Body of pancreas (tissue), 4 donors: ENCODE data around the gene AGPAT3. TPM values are rescaled to one million over a fixed set of nuclear protein-coding genes. Genes with fewer than 3 reads are reported as not detected.

ENCODE experiments used
- ATAC-seq: fragments of 150-250 bp; one replicate; pipeline ENCODE4 v1.9.1; 2016
- DNase-seq, 4 donors: peaks; one replicate each; pipeline ENCODE4 v3.0.0-alpha.2; 2019
- H3K27ac ChIP-seq, 4 donors: fragments of 200-600 bp; sonication (generic); 1 replicate in 3 of 4; 2 replicates in 1 of 4; pipeline versions ENCODE4 v1.5.1 to v1.6.1; 2016 to 2019; ENCODE audit warnings: mild to moderate bottlenecking in 1 of 4, mixed read lengths in 1 of 4, moderate library complexity in 1 of 4
- H3K27me3 ChIP-seq, 2 donors: fragments of 200-600 bp; sonication (generic); one replicate each; pipeline ENCODE4 v1.6.0; 2016; ENCODE audit warnings: mild to moderate bottlenecking in 1 of 2
- H3K36me3 ChIP-seq, 2 donors: fragments of 200-600 bp; sonication (generic); replicated peaks in 1 of 2; 2 replicates each; pipeline ENCODE4 v1.5.1; 2016; ENCODE audit warnings: low read depth in 2 of 2; ENCODE audit not compliant: insufficient read depth in 1 of 2
- H3K4me1 ChIP-seq: fragments of 200-600 bp; sonication (generic); one replicate; pipeline ENCODE4 v1.6.0; 2016
- H3K4me3 ChIP-seq, 2 donors: fragments of 200-600 bp; sonication (generic); 1 replicate in 1 of 2; 2 replicates in 1 of 2; pipeline ENCODE4 v1.5.1; 2016 to 2019
- H3K9me3 ChIP-seq, 3 donors: fragments of 200-600 bp; sonication (generic); 1 replicate in 2 of 3; 2 replicates in 1 of 3; pipeline ENCODE4 v1.5.1; 2016
- POLR2A ChIP-seq, 3 donors: fragments of 450-650 bp; IDR thresholded peaks; one replicate each; pipeline ENCODE4 v1.6.1; 2016; ENCODE audit warnings: antibody characterized with exemption in 3 of 3, mild to moderate bottlenecking in 2 of 3
- WGBS, 2 donors: methylation state at CpG; one replicate each; pipeline ENCODE4 v1.1.5; 2017; 5-methylcytosine and 5-hydroxymethylcytosine counted together
- intact Hi-C: fragments of 100-400 bp; cut with DNase I; formaldehyde crosslinking; loops from one replicate; pipeline ENCODE4 v1.15.1; 2023
- total RNA-seq, 2 donors: library from RNA; depleted of rRNA; stranded (reverse); fragments of >200 nt; gene quantifications; one replicate each; pipeline ENCODE4 v1.1.0, GENCODE V29; 2016
- TF ChIP-seq, protein P1 (sequence below), 7 experiments: fragments of 450-650 bp in 4 of 7; fragments of 200-600 bp in 3 of 7; sonication (generic) in 3 of 7; IDR thresholded peaks; one replicate each; pipeline ENCODE4 v1.5.1; 2016 to 2019; ENCODE audit warnings: antibody characterized with exemption in 7 of 7

AGPAT3 gene
- total RNA-seq, 2 donors from 2014 or later: 21.8 to 39.2 TPM

DNA sequence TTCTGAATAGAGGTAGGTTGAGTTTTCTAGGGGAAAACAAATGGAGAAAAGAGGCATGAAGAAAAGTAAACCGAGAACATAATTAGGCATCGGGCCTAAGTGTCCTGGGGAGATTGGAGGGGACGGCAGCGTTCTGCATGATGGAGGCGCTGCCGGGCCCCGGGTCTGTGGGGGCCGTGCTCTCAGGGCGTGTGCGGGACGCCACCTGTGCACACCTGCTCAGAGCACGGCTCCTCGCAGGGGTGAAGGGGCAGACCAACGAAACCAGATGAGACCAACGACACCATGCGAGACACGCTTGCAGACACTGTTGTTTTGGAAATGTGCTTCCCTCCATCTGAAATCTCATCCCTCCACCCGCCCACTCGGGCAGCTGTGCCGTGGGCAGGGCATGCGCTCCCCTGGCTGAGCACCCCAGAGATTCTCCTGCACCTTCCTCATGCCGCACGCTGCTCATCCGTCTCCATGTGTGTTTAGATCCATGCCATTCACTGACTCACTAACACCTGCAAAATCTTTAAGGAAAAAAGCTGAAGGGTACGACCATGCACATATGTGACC lies 118.9 kb downstream of the AGPAT3 start:
- no peaks in the 10 kb centered on the region for H3K4me1 ChIP-seq
- DNase-seq (no peak), ATAC-seq (no peak)
- H3K9me3 ChIP-seq: no peaks in the 10 kb centered on the region
- 91 to 93% methylated on average over 22 of the region's 25 CpGs for WGBS, 2 donors
- no peak overlapping the region for H3K27ac ChIP-seq
- H3K36me3 ChIP-seq: peaks cover 6 to 8% of the 10 kb centered on the region in 2 donors
- no peaks in the 10 kb centered on the region for H3K27me3 ChIP-seq
- no peak overlapping the region for H3K4me3 ChIP-seq
- no peak for TF ChIP-seq POLR2A (IDR thresholded peaks at IDR 0.05)
- TF ChIP-seq, protein P1, sequence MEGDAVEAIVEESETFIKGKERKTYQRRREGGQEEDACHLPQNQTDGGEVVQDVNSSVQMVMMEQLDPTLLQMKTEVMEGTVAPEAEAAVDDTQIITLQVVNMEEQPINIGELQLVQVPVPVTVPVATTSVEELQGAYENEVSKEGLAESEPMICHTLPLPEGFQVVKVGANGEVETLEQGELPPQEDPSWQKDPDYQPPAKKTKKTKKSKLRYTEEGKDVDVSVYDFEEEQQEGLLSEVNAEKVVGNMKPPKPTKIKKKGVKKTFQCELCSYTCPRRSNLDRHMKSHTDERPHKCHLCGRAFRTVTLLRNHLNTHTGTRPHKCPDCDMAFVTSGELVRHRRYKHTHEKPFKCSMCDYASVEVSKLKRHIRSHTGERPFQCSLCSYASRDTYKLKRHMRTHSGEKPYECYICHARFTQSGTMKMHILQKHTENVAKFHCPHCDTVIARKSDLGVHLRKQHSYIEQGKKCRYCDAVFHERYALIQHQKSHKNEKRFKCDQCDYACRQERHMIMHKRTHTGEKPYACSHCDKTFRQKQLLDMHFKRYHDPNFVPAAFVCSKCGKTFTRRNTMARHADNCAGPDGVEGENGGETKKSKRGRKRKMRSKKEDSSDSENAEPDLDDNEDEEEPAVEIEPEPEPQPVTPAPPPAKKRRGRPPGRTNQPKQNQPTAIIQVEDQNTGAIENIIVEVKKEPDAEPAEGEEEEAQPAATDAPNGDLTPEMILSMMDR (IDR thresholded peaks at IDR 0.05): no peak
- intact Hi-C loops: no loop called here

DNA sequence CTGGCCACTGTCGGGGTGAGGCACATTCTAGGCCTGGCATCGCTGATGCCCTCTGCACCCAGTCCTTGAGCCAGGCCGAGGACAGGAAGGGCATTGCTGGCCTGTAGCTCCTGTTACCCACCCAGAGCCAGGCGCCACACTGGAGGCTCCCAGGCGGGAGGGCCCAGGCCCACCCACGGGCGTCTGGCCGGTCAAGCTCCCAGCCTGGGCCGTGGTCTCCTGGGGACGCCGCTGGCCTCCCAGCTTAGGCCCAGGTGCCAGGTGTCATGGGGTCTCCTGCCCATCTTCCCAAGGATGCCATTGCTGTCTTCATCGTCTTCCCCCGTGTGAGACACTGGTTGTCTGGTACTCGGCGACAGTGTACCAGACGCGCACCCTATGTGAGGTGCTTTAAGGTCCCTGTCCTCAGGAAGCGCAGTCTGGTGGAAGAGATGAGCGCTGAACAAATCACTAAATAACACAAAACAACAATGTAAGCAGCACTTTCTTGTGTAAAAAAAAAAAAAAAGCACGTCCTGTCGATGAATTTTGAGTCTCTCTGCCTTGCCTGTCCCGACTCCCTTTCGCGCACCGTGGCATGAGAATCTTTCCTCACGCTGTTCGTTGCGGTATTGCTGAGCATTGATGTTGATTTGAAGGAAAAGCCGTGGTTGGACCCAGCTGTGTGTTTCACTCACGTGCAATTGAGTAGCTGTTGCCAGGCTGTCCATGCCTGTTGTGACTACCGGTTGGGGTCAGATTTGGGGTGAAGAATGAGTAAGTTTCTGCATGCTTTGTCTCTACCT lies 120.1 kb downstream of the AGPAT3 start:
- H3K4me1 ChIP-seq: no peaks in the 10 kb centered on the region
- no peak for ATAC-seq

DNA sequence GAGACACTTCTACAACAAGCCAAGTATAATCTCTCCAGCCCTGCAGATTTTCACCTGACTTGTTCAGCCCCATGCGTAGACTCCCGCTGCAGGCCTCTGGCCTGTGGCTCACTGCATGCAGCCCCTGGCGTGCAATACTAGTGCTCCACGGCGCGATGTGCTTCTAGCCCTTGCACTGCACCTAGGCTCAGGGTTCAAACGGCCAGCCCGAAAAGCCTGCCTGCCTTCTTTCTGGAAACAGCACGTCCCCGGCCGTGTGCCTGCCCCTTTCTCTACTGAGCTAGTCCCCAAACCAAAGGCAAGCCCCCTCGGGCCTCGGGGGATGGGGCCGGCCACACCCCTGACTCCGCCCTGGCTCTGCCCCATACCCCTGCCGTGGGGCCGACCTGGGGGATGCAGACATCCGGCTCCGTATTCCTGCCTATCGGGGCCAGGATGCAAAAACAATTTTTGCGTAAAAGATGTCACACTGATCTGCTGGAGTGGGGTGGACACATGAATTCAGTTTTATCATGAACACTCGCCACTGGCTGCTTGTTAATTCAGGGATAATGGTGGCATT lies 120.7 kb downstream of the AGPAT3 start:
- Histone ChIP-seq H3K4me1 (no peaks in the 10 kb centered on the region), H3K9me3 (no peaks in the 10 kb centered on the region), H3K27ac (no peak overlapping the region), H3K4me3 (no peak overlapping the region), H3K36me3 (peaks cover 6 to 8% of the 10 kb centered on the region in 2 donors), H3K27me3 (no peaks in the 10 kb centered on the region)
- TF ChIP-seq, protein P1 (IDR thresholded peaks at IDR 0.05): no peak
- no peak for TF ChIP-seq POLR2A (IDR thresholded peaks at IDR 0.05)
- DNase-seq: no peak
- WGBS, 2 donors: 26 to 46% methylated on average over 8 to 20 of the region's 22 CpGs
- intact Hi-C loops: no loop called here
- no peak for ATAC-seq

More for the DNA sequence above, 120.1 kb downstream of the AGPAT3 start:
- Histone ChIP-seq H3K27ac (no peak overlapping the region), H3K27me3 (no peaks in the 10 kb centered on the region), H3K9me3 (no peaks in the 10 kb centered on the region), H3K36me3 (peaks cover 6 to 8% of the 10 kb centered on the region in 2 donors), H3K4me3 (no peak overlapping the region)
- intact Hi-C loops: no loop called here
- 83 to 85% methylated on average over 21 to 31 of the region's 31 CpGs for WGBS, 2 donors
- TF ChIP-seq, protein P1 (IDR thresholded peaks at IDR 0.05): no peak
- TF ChIP-seq POLR2A (IDR thresholded peaks at IDR 0.05): no peak
- DNase-seq: no peak

DNA sequence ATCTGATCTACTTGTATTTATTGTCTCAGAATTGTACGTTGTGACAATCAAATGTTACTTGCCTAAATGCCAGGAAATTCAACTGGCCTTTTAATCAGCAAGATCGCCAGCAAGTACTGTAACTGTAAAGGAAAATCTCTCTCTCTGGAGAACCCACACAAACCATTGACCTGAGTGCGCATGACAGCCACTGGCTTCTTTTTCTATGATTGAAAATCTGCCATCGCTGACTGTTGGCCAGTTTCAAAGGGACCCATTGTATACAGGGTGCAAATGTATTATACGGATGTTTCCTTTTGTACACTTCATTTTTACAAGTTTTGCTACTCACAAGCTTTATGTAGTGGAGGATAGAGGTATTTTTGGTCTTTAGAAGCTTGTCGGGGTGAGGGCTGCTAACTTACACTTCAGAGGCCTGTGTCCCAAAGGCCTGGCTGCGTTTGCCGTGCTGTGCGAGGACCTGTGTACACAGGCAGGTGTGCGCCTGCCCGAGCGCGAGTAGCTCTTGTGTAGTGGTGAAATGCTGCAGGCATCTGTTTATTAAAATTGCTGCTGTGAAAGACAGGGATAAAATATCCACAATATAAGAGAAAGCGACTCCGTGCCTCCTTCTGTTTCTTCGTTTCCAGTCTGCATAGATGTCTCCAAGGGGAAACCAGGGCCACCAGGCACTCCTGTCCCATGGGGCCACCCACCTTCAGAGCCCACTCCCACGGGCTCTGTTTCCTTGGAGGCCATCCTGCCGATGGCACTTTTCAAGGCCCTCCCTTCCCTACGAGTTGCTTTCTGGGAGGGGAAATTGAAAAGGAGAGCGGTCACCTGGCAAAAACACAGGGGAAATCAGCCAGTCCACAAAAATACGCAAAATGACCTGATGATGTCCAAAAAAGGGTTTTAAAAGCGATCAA lies 121.8 kb downstream of the AGPAT3 start:
- Histone ChIP-seq H3K36me3 (peaks cover 0 to 8% of the 10 kb centered on the region in 2 donors), H3K4me3 (no peak overlapping the region), H3K27me3 (no peaks in the 10 kb centered on the region), H3K9me3 (no peaks in the 10 kb centered on the region), H3K27ac (no peak overlapping the region), H3K4me1 (no peaks in the 10 kb centered on the region)
- 49 to 52% methylated on average over 22 of the region's 22 CpGs for WGBS, 2 donors
- no peak for DNase-seq
- no peak for TF ChIP-seq POLR2A (IDR thresholded peaks at IDR 0.05)
- TF ChIP-seq, protein P1 (IDR thresholded peaks at IDR 0.05): no peak
- no peak for ATAC-seq
- intact Hi-C loops: no loop called here
